AG04450 (cell line): ENCODE data around the gene SPTBN5. TPM values are rescaled to one million over a fixed set of nuclear protein-coding genes. Genes with fewer than 3 reads are reported as not detected.

Source experiments
- CTCF ChIA-PET: fragments of 300-600, 350-600 bp; formaldehyde crosslinking; extraction: SDS; loops from one replicate; lab custom pipeline; 2022; ENCODE audit warnings: antibody characterized with exemption, inconsistent platforms; lab: Charles Lee
- POLR2A ChIA-PET: fragments of 350-600 bp; formaldehyde crosslinking; extraction: SDS; loops from one replicate; lab custom pipeline; 2021; ENCODE audit warnings: antibody characterized with exemption, inconsistent platforms; lab: Yijun Ruan, JAX
- DNase-seq: peaks from one replicate; pipeline ENCODE4 v3.0.0-alpha.2; 2011; ENCODE audit warnings: low read depth, low spot score
- H3K27ac ChIP-seq: one replicate; pipeline ENCODE4 v1.5.1; 2012; ENCODE audit warnings: low read depth, low read length, control low read depth
- H3K27me3 ChIP-seq: one replicate; pipeline ENCODE4 v1.6.0; 2012; ENCODE audit warnings: low read length; ENCODE audit not compliant: control insufficient read depth, insufficient read depth
- H3K4me3 ChIP-seq: 2 replicates; pipeline ENCODE4 v1.5.1; 2011; ENCODE audit warnings: mild to moderate bottlenecking, low read depth, low read length, control low read depth
- H3K9me3 ChIP-seq: 2 replicates; pipeline ENCODE4 v1.5.1; 2012; ENCODE audit warnings: low read length; ENCODE audit not compliant: control insufficient read depth, insufficient read depth
- polyA plus RNA-seq: library from polyadenylated mRNA; depleted of rRNA; stranded (reverse); fragments of >200 nt; gene quantifications from 2 replicates; pipeline ENCODE4 v1.2.3, GENCODE V29; 2011
- TF ChIP-seq, protein P1 (sequence below): IDR thresholded peaks from 2 replicates; pipeline ENCODE4 v1.5.1; 2011; ENCODE audit warnings: low read depth, low read length, control low read depth, inconsistent platforms

SPTBN5 gene
- polyA plus RNA-seq, 1 experiment: 0.14 TPM

DNA sequence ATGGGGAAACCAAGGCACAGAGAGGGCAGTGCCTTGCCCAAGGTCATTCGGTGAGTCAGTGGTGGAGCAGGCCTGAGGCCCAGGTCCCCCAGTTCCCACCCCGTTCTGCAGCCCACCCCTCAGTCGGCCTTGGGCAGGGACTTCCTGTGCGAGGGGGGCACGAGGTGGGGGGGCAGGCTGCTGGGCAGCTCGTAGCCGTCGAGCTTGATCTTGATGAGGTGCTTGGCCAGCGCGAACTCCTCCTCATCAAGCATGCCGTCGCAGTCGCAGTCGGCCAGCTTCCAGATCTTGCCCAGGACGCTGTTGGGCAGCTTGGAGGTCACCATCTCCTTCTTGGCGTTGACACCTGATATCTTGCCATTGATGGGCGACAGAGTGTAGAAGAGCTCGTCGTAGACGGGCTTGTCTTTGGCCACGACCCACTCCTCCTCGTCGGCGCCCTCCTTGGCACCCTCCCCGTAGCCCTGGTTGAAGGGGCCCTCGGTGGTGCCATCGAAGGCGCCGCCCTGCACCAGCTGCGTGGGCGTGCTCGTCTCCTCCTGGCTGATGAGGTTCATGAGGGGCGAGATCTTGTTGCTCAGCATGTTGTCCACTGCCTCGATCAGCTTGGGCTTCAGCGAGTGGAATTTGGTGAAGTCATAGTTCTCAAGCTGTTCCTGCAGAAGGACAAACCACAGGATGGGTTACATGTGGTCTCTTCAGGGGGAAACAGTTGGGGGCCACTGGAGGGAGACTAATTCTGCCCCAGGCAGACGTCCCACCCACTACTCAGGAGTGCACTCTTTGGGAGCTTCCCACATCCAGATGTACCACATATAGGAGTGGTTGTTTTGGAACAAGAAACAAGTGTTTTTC lies 6.9 kb upstream of the SPTBN5 start:
- TF ChIP-seq, protein P1, sequence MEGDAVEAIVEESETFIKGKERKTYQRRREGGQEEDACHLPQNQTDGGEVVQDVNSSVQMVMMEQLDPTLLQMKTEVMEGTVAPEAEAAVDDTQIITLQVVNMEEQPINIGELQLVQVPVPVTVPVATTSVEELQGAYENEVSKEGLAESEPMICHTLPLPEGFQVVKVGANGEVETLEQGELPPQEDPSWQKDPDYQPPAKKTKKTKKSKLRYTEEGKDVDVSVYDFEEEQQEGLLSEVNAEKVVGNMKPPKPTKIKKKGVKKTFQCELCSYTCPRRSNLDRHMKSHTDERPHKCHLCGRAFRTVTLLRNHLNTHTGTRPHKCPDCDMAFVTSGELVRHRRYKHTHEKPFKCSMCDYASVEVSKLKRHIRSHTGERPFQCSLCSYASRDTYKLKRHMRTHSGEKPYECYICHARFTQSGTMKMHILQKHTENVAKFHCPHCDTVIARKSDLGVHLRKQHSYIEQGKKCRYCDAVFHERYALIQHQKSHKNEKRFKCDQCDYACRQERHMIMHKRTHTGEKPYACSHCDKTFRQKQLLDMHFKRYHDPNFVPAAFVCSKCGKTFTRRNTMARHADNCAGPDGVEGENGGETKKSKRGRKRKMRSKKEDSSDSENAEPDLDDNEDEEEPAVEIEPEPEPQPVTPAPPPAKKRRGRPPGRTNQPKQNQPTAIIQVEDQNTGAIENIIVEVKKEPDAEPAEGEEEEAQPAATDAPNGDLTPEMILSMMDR: no peak
- Histone ChIP-seq H3K9me3 (no peaks in the 10 kb centered on the region; the same call in 1 of the 2 replicates), H3K27me3 (no peaks in the 10 kb centered on the region), H3K27ac (no peak overlapping the region), H3K4me3 (no peak overlapping the region)
- POLR2A ChIA-PET: no interaction called here
- CTCF ChIA-PET: interaction anchor here (1.0 to 1.8 kb wide), 2 partner anchors 9 to 127 kb away, joined by 3 to 6 read pairs; partner anchors contain the start of gene MAPKBP1
- no peak for DNase-seq

GRCh38 chr15:41899854-41900442 lies 6.1 kb upstream of the SPTBN5 start:
- no peak for DNase-seq
- no peaks in the 10 kb centered on the region for H3K27me3 ChIP-seq
- no peaks in the 10 kb centered on the region; the same call in 1 of the 2 replicates for H3K9me3 ChIP-seq
- no peak overlapping the region for H3K27ac ChIP-seq
- ChIA-PET POLR2A (no interaction called here), CTCF (interaction anchor here (1.0 kb wide), 1 partner anchor 9 kb away, joined by 3 read pairs; no protein-coding TSS in a partner anchor)
- no peak overlapping the region for H3K4me3 ChIP-seq
- TF ChIP-seq, protein P1: no peak

DNA sequence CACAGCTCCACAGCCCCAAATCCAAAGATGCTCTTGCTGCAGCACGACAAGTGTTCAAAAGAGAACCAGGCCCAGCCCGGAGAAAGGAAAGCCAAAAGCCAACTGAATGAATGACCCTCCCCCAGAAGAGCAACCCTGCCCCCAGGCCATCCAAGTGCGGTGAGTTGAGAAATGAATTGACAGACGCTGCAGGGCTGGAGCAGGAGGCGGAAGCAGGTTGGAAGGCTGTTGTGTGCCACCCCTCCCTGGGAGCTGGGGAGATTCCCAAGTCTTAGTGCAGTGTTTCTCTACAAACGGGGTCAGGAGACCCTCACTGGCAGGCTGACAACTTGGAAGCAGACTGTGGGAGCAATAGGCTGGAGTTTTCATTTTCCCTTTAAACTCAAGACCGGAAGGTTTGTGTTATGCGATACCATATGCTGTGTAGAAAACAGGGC lies 3.5 kb upstream of the SPTBN5 start:
- Histone ChIP-seq H3K4me3 (no peak overlapping the region), H3K9me3 (no peaks in the 10 kb centered on the region; the same call in 1 of the 2 replicates), H3K27ac (no peak overlapping the region), H3K27me3 (no peaks in the 10 kb centered on the region)
- CTCF ChIA-PET: no interaction called here
- TF ChIP-seq, protein P1: no peak
- POLR2A ChIA-PET: no interaction called here
- DNase-seq: no peak

- TF ChIP-seq, protein P1: no peak
- Histone ChIP-seq H3K27me3 (no peaks in the 10 kb centered on the region), H3K4me3 (no peak overlapping the region), H3K9me3 (no peaks in the 10 kb centered on the region; the same call in 1 of the 2 replicates), H3K27ac (no peak overlapping the region)
- CTCF ChIA-PET: no interaction called here
- DNase-seq: no peak
- POLR2A ChIA-PET: no interaction called here
Observed at GRCh38 chr15:41896566-41896965, 2.7 kb upstream of the SPTBN5 start.
